GM15510 (cell line): ENCODE measurements around the gene STXBP4.

Source experiments
- POLR2A ChIP-seq: IDR thresholded peaks from 3 replicates; pipeline ENCODE4 v1.6.1; 2011; ENCODE audit warnings: borderline replicate concordance; ENCODE audit not compliant: insufficient read length; ENCODE audit errors: extremely low read depth

STXBP4 gene

GRCh38 chr17:55161935-55162555 is 193.5 kb downstream of the STXBP4 start:
- TF ChIP-seq POLR2A: no peak

GRCh38 chr17:55162556-55162946 is 194.0 kb downstream of the STXBP4 start:
- TF ChIP-seq POLR2A: no peak

- no peak for TF ChIP-seq POLR2A
Observed at GRCh38 chr17:55163408-55163807, 194.8 kb downstream of the STXBP4 start.

GRCh38 chr17:55166506-55166905 is 197.9 kb downstream of the STXBP4 start:
- no peak for TF ChIP-seq POLR2A

GRCh38 chr17:55167024-55167725 is 198.6 kb downstream of the STXBP4 start:
- no peak for TF ChIP-seq POLR2A

- no peak for TF ChIP-seq POLR2A
Observed at GRCh38 chr17:55168958-55169687, 200.6 kb downstream of the STXBP4 start.

- no peak for TF ChIP-seq POLR2A
Observed at GRCh38 chr17:55171634-55172328, 203.2 kb downstream of the STXBP4 start.

- TF ChIP-seq POLR2A: no peak
Observed at GRCh38 chr17:55172612-55173011, 204.0 kb downstream of the STXBP4 start.

- TF ChIP-seq POLR2A: no peak
Observed at GRCh38 chr17:55174133-55174532, 205.6 kb downstream of the STXBP4 start.

- TF ChIP-seq POLR2A: no peak
Observed at GRCh38 chr17:55175788-55176427, 207.3 kb downstream of the STXBP4 start.

GRCh38 chr17:55177159-55177854 is 208.7 kb downstream of the STXBP4 start:
- no peak for TF ChIP-seq POLR2A

- no peak for TF ChIP-seq POLR2A
Observed at GRCh38 chr17:55177855-55178217, 209.3 kb downstream of the STXBP4 start.

GRCh38 chr17:55186937-55187770 is 218.6 kb downstream of the STXBP4 start:
- no peak for TF ChIP-seq POLR2A
